ENCODE data around the gene AZU1.
"Not testable (repeated sequence)": the region's sequence is repeated elsewhere in the genome, so short reads cannot be mapped to it uniquely, and the experiment has no call there.

AZU1 gene

DNA sequence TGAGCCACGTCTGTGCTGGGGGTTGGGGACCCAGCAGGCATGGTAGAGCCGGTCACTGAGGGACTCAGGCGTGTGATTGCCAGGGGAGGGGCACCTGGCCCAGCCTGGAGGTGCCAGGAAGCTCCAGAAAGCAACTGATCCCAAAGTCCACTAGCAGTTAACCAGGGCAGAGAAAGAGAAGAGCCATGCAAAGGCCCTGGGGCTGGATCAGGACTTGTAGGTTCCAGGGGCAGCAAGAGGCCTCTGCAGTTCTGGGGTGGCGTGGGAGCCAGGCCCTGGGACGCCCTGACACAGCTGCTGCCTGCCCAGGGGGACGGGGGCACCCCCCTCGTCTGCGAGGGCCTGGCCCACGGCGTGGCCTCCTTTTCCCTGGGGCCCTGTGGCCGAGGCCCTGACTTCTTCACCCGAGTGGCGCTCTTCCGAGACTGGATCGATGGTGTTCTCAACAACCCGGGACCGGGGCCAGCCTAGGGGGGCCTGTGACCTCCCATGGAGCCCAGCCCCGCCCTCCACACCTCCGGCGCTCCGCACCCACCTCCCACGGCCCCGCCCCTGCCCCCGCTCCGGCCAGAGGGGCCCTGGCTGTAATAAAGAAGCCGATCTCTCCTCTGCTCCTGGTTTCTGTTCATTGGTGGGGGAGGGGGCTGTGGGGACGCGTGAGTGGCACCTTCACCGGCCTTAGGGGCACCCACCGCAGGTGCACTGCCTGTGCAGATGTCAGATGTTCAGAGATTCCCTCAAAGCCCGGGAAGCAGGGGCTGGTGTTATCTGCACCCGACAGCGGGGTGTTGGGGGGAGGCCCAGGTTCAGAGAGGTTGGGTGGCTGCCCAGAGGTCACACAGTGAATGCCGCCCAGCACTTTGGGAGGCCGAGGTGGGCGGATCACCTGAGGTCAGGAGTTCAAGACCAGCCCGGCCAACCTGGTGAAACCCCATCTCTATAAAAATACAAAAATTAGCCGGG lies 4.1 kb downstream of the AZU1 start:
- no peak for DNase-seq

DNA sequence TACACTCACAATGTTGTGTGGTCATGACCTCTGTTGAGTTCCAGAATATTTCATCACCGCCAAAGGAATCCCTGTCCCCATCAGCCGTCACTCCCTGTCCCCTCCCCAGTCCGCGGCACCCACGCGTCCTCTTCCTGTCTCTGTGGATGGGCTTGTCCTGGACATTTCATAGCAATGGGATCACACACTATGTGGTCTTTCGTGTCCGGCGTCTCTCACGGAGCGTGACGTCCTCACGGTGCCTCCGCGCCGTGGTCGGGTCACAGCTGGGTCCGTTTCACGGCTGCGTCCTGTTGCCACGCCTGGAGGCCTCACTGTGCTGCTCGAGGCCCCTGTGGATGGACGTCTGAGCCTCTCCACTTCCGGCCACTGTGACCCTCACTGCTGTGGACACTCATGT lies 6.6 kb downstream of the AZU1 start:
- DNase-seq = no peak

DNA sequence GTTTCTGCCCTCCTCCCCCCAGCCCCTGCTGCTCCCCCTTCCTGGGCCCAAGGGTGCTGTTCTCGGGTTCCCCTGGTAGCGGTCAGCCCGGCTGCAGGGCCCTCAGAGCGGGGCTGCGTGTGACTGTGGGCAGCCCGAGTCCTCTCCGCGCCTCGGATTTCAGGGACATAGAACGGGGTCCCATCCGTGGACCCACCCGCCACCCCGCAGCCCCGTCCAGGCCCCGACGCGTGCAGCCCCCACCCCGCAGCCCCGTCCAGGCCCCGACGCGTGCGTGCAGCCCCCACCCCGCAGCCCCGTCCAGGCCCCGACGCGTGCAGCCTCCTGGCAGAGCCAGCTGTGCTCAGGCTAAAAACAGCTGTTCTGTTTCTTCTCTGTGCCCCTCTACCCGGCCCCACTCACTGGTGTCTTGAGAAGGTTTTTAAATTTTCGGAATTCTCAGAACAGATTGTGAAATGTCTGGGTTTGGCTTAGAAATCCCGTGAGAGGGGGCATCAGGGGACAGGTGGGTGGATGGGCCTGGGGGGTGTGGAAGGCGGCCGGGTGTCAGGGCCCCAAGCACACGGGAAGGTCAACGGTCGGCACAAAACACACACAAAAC lies 7.7 kb downstream of the AZU1 start:
- no peak for DNase-seq

DNA sequence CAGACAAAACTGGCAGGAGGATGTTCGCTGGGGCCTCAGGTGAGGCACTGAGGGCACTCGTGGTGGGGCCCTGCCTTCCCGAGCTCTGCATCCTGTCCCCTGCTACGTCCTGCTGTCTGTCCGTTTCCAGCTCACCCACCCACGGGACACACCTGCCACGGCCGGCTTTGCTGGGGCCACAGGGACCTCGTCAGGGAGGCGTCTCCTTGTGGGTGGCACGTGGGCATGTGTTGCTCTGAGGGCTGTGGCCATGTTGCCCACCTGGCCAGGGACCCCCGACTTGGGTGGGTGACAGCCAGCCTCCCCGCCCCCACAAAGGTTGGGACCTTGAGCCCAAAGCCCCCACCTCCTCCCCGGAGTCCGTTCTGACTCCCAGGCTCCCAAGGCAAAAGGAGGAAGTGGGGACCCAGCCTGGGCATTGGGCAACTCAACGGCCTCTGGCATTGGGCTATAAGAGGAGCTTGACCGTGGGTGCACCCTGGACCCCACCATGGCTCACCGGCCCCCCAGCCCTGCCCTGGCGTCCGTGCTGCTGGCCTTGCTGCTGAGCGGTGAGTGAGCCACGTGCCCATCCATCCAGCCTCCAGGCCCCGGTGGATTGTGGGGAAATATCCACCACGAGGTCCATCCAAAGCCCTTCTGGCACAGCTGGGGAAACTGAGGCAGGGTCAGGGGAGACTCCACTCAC lies 13.0 kb downstream of the AZU1 start, which contains the start of gene PRTN3:
Gene PRTN3 (plus strand): TSS at position 481 of the 688 bp plus-strand sequence. CDS start 10 bp downstream, at position 491.
- DNase-seq = no peak

DNA sequence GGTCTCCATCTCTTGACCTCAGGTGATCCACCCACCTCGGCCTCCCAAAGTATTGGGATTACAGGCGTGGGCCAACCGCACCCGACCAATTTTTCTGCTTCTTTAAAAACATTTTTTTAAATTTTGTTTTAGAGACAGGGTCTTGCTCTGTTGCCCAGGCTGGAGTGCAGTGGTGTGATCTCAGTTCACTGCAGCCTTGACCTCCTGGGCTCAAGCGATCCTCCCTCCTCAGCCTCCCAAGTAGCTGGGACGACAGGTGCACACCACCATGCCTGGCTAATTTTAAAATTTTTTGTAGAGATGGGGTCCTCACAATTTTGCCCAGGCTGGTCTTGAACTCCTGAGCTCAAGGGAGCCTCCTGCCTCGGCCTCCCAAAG lies 15.2 kb downstream of the AZU1 start:
- DNase-seq = not testable (repeated sequence)

DNA sequence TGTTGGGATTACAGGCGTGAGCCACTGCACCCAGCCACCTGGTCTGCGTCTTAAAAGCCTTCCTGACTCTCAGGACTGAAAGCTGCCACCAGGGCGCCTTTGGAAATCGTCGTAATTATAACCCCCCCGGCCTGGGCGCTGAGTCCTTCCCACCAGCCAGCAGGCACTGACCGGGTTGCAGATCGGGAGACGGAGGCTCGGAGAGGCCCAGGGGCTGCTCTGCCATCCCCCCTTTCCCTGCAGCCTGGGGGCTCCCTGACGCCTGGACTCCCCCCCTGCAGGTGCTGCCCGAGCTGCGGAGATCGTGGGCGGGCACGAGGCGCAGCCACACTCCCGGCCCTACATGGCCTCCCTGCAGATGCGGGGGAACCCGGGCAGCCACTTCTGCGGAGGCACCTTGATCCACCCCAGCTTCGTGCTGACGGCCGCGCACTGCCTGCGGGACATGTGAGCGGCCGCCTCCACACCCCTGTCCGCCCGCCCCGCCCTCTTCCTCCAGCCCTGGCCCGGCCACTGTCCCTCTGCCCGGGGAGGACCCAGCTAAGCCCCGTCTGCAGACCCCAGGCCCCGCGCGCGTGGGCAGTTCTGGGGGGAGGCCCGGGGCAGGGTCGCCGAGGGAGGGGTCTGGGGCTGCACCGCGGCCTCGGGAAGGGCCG lies 15.7 kb downstream of the AZU1 start:
- no peak for DNase-seq

DNA sequence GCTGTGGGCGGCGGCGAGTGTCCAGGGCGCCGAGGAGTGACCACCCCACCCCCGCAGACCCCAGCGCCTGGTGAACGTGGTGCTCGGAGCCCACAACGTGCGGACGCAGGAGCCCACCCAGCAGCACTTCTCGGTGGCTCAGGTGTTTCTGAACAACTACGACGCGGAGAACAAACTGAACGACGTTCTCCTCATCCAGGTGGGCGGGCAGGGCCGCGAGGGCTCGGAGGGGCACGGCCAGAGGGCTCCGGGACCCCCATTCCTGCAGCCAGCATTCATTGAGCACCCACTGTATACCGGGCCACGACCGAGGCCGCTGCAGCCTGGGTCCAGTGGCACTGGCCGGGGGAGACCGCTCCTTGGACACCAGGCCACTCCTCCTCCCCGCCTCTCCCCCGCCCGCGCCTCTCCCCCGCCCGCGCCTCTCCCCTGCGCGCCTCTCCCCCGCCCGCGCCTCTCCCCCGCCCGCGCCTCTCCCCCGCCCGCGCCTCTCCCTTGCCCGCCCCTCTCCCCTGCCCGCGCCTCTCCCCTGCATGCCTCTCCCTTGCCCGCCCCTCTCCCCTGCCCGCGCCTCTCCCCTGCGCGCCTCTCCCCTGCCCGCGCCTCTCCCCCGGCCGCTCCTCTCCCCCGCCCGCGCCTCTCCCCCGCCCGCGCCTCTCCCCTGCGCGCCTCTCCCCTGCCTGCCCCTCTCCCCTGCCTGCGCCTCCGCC lies 16.4 kb downstream of the AZU1 start:
- no peak for DNase-seq

DNA sequence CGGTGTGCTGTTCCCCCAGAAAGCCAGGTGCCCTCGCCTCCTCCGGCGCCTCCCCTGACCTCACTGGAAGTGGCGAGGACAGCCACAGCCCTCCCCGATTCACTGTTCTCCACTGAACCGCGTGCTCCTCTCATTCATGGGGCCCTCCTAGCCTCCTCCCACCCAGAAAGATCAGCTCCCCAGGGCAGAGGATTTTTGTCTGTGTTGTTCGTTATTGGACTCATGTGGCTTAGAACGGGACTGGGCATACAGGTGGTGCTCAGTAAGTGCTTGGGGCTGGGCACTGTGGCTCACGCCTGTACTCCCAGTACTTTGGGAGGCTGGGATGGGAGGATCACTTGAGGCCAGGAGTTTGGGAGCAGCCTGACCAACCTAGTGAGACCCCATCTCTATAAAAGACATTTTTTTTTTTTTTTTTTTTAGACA lies 16.9 kb downstream of the AZU1 start:
- no peak for DNase-seq

DNA sequence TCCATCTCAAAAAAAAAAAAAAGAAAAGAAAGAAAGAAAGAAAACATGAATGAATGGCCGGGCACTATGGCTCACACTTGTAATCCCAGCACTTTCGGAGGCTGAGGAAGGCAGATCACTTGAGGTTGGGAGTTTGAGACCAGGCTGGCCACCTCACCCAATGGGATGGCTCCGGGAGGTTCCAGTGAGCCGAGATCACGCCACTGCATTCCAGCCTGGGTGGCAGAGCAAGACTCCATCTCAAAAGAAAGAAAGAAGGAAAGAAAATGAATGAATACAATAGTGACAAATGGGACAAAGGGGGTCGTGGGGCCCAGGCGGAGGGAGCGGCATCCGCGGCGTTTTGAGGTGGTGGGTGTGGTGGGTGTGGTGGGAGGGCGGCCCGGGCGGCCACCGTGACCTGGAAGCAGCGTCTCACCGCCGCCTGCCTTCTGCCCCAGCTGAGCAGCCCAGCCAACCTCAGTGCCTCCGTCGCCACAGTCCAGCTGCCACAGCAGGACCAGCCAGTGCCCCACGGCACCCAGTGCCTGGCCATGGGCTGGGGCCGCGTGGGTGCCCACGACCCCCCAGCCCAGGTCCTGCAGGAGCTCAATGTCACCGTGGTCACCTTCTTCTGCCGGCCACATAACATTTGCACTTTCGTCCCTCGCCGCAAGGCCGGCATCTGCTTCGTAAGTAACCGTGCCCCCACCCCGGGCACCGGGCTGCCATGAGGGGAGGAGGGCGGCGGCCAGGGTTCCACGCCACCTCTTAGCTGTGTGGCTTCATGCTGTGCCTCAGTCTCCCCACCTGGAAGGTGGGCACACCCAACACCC lies 18.3 kb downstream of the AZU1 start:
- no peak for DNase-seq

DNA sequence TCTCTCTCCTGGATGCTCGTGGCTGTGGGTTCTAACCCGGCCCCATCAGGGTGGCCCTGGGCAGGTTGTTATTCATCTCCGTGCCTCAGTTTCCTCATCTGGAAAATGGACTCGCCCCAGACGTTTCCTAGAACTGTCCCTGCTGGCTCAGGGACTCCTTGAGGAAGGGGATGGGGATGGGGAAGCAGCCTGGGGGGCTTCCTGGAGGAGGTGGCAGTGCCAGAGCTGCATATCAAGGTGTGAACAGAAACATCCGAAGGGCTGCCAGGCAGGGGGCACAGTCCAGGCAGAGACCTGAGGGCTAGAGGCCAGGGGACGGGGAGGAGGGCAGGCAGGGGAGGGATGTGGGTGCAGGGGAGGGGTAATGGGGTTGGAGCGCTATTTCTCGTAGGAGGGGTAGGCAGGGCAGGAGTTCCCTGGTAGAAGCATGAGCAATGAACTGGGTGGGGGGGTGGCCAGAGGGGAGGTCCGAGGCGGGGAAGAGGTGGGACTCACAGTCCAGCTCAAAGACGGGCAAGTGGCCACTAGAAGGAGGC lies 20.8 kb downstream of the AZU1 start:
- DNase-seq = no peak

DNA sequence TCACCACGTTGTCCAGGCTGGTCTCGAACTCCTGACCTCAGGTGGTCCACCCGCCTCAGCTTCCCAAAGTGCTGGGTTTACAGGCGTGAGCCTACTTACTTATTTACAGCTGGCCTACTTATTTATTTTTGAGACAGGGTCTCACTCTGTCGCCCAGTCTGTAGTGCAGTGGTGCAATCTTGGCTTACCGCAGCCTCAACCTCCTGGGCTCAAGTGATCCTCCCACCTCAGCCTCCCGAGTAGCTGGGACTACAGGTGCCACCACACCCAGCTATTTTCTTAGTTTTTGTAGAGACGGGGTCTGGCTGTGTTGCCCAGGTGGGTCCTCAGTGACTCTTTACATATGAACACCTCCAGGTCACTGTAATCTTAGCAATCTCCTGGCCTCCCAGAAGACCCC lies 21.6 kb downstream of the AZU1 start:
- DNase-seq = not testable (repeated sequence)

DNA sequence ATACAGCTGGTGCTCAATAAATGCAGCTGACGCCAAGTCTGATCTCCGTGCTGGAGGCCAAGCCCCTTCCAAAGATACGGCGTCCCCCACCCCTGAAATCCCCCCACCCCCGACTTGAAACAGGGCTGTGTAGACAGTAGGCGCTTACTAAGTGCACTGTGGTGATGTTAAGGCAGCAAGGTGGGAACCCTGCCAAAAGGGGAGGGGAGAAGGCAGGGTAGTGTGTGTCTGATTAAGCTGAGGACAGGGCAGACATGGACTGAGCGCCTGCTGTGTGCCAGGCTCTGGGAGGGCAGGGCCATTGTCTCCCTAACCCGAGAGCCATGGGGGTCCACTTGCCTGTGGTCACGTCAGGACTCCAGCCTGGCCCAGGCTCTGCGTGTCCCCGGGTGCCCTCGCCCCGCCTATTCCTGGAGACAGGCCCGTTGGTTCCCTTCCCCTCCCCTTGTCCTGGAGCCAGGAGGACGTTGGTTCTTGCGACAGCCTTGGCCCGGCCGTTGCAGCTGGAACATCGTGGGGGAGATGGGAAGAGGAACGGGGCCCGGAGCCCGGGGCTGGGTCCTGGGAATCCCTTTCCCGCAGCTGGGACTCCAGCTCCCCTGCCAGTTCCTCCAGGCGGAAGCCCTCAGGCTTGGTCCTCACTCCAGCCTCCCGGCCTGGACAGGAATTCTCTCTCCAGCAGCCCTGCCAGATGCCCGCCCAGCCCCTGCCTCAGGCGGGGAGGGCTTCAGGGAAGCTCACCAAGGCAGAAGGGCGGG lies 22.8 kb downstream of the AZU1 start:
- DNase-seq = no peak

DNA sequence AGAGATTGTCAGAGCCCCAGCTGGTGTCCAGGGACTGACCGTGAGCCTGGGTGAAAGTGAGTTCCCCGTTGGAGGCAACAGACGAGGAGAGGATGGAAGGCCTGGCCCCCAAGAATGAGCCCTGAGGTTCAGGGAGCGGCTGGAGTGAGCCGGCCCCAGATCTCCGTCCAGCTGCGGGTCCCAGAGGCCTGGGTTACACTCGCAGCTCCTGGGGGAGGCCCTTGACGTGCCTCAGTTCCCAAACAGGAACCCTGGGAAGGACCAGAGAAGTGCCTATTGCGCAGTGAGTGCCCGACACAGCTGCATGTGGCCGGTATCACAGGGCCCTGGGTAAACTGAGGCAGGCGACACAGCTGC lies 23.3 kb downstream of the AZU1 start:
- DNase-seq = no peak

DNA sequence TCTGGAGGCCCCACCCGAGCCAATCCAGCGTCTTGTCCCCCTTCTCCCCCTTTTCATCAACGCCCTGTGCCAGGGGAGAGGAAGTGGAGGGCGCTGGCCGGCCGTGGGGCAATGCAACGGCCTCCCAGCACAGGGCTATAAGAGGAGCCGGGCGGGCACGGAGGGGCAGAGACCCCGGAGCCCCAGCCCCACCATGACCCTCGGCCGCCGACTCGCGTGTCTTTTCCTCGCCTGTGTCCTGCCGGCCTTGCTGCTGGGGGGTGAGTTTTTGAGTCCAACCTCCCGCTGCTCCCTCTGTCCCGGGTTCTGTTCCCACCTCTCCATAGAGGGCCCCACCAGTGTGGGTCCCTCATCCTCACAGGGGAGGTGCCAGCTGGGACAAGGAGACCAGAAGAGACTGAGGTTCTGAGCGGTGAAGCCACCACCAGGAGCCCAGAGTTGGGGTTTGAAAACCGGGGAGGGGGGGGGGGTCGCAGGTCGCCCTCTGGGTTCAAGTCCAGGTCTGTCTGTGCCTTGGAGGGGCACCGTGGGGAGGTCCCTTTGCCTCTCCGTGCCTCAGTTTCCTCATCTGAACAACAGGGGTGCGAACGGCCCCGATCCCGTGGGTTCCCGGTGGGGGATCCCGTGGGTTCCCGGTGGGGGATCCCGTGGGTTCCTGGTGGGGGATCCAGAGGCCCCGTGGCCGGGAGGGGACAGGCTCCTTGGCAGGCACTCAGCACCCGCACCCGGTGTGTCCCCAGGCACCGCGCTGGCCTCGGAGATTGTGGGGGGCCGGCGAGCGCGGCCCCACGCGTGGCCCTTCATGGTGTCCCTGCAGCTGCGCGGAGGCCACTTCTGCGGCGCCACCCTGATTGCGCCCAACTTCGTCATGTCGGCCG lies 24.7 kb downstream of the AZU1 start, which contains the start of gene ELANE:
Gene ELANE (plus strand): TSS at position 168 of the 878 bp plus-strand sequence. CDS start 26 bp downstream, at position 194.
- no peak for DNase-seq

DNA sequence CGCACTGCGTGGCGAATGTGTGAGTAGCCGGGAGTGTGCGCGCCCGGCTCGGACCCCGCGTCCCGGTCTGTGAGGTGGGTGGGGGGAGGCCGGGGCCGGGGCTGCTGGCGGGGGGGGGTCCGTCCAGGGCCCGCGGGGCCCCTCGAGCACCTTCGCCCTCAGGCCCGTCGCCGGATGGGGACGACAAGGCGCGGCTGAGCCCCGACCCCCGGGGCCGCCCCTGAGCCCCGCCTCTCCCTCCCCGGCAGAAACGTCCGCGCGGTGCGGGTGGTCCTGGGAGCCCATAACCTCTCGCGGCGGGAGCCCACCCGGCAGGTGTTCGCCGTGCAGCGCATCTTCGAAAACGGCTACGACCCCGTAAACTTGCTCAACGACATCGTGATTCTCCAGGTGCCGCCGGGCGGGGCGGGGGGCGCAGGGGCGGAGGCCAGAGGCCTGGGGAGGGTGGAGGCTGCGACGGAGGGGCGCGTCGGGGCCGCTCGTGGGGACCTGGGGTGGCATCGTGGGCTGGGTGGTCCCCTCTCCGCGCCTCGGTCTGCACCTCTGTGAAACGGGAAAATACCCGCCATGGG lies 25.5 kb downstream of the AZU1 start:
- no peak for DNase-seq

DNA sequence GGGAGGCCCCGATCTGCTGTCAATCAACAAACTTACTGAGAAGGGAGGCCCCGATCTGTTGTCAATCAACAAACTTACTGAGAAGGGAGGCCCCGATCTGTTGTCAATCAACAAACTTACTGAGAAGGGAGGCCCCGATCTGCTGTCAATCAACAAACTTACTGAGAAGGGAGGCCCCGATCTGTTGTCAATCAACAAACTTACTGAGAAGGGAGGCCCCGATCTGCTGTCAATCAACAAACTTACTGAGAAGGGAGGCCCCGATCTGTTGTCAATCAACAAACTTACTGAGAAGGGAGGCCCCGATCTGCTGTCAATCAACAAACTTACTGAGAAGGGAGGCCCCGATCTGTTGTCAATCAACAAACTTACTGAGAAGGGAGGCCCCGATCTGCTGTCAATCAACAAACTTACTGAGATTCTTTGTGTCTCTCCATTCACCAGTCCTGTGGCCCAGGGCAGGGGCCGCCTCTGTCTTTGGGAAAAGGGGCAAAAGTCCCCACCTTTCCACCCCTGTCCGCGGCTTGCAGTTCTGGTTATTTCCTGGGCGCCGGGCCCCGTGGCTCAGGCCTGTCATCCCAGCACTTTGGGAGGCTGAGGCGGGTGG lies 26.1 kb downstream of the AZU1 start:
- DNase-seq = not testable (repeated sequence)

DNA sequence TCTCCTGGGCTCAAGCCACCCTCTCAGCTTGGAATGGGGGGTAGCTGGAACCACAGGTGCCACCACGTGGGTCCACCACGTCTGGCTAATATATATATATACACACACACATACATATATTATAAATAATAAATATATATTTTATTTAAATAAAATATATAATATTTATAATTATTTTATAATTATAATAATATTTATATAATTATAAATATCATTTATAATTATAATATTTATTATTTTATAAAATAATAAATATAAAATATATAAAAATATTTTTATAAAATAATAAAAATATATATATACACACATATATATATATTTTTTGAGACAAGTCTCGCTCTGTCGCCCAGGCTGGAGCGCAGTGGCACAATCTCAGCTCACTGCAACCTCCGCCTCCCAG lies 26.9 kb downstream of the AZU1 start:
- DNase-seq = no peak

DNA sequence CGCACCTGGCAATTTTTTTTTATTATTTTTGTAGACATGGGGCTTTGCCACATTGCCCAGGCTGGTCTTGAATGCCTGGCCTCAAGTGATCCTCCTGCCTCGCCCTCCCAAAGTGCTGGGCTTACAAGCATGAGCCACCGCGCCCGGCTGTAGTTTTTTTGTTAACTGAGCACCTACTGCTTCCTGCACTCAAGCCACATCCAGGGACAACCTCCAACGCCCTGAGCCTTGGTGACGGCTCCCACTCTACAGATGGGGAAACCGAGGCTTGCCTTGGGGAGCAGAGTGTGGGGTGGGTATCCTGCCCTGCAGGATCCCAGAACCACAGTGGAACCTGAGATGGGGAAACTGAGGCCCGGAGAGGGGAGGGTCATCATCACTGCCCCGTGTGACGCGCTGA lies 27.5 kb downstream of the AZU1 start:
- no peak for DNase-seq
